OCI-LY3 (cell line): Measurements from ENCODE around the gene ERGIC3.

Experiments used
- EZH2phosphoT487 ChIP-seq: fragments of 200-600 bp; shearing (Covaris generic); IDR thresholded peaks from 2 replicates; pipeline ENCODE4 v1.6.1; 2018; ENCODE audit warnings: antibody characterized with exemption, mixed run types, low read depth
- TF ChIP-seq, protein P1 (sequence below): fragments of 200-600, 300-600 bp; sonication (generic); IDR thresholded peaks from 2 replicates; pipeline ENCODE4 v1.5.1; 2014; ENCODE audit warnings: antibody characterized with exemption, low read length, low read depth

DNA sequence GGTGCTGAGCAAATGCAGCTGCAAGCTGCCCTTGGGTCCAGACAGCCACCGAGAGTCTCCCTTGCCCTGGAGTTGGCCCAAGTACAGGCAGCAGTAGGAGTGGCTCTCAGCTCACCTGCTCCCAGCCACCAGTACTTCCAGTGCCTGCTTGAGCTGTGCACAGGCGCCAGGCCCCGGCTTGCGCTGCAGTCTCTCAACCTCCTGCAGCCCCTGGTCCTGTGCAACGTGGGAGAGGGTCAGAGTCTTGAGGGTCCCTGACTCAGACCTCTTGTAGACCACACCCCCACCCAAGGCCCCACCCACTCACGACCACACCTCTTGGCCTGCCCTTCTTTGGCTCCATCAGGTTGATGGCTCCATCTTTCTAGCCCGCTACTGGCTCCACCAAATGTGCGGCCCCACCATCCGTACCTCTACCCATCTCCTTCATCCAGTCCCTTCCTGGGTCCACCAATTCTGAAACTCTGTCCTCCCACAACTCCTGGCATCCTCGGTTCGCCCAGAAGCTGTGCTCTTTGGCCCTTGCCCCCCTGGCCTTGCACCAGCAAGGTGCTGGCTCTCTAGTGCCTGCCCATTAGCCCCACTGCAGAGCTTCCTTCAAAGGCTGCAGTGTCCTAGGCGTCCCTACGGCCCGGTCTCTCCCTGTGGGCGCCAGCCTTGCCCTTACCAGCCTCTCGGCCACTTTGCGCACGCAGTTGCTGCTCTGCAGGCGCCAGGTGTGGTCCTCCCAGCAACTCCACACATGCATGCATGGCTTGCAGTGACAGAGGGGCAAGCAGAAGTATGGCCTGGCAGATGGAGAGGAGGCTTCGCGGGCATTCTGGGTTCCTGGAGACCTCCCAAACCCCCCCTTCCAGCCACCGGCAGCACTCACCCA is 57.3 kb downstream of the ERGIC3 start:
- TF ChIP-seq, protein P1, sequence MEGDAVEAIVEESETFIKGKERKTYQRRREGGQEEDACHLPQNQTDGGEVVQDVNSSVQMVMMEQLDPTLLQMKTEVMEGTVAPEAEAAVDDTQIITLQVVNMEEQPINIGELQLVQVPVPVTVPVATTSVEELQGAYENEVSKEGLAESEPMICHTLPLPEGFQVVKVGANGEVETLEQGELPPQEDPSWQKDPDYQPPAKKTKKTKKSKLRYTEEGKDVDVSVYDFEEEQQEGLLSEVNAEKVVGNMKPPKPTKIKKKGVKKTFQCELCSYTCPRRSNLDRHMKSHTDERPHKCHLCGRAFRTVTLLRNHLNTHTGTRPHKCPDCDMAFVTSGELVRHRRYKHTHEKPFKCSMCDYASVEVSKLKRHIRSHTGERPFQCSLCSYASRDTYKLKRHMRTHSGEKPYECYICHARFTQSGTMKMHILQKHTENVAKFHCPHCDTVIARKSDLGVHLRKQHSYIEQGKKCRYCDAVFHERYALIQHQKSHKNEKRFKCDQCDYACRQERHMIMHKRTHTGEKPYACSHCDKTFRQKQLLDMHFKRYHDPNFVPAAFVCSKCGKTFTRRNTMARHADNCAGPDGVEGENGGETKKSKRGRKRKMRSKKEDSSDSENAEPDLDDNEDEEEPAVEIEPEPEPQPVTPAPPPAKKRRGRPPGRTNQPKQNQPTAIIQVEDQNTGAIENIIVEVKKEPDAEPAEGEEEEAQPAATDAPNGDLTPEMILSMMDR, result no peak
- TF ChIP-seq EZH2phosphoT487, result no peak
